Coronary artery (tissue), 2 donors: Measurements from ENCODE around the gene EPB41L5.
A peak's percentile ranks its signal among the peaks of the same experiment; 100 is the strongest.
"Not testable (repeated sequence)": the region's sequence is repeated elsewhere in the genome, so short reads cannot be mapped to it uniquely, and the experiment has no call there.

ENCODE experiments used
- DNase-seq: peaks from one replicate; pipeline ENCODE4 v3.0.0-alpha.2; 2017; ENCODE audit warnings: low spot score
- H3K27ac ChIP-seq, 2 donors: fragments of 200-600 bp; sonication (generic); one replicate each; pipeline ENCODE4 v1.5.1; 2016 to 2019
- H3K4me3 ChIP-seq: fragments of 200-600 bp; sonication (generic); 2 replicates; pipeline ENCODE4 v1.5.1; 2016; ENCODE audit warnings: mild to moderate bottlenecking, moderate library complexity
- CTCF ChIP-seq: fragments of 200-600 bp; sonication (generic); IDR thresholded peaks from one replicate; pipeline ENCODE4 v1.5.1; 2019; ENCODE audit warnings: antibody characterized with exemption

EPB41L5 gene

GRCh38 chr2:120155308-120155707 is 142.4 kb downstream of the EPB41L5 start:
- no peak for DNase-seq
- no peak for TF ChIP-seq CTCF

GRCh38 chr2:120158658-120159057 is 145.8 kb downstream of the EPB41L5 start:
- not testable (repeated sequence) for H3K4me3 ChIP-seq, H3K27ac ChIP-seq, DNase-seq

More at GRCh38 chr2:120155308-120155707, 142.4 kb downstream of the EPB41L5 start:
- Histone ChIP-seq H3K27ac (no peak overlapping the region), H3K4me3 (no peak overlapping the region)

- no peak for DNase-seq
- Histone ChIP-seq H3K4me3 (no peak overlapping the region), H3K27ac (no peak overlapping the region)
- no peak for TF ChIP-seq CTCF
Observed at GRCh38 chr2:120161190-120161589, 148.3 kb downstream of the EPB41L5 start.

- no peak for DNase-seq
- H3K27ac ChIP-seq: no peak overlapping the region
- H3K4me3 ChIP-seq: no peak overlapping the region
- TF ChIP-seq CTCF: no peak
Observed at GRCh38 chr2:120162716-120163115, 149.8 kb downstream of the EPB41L5 start.

- H3K27ac ChIP-seq: no peak overlapping the region
- TF ChIP-seq CTCF: no peak
- H3K4me3 ChIP-seq: no peak overlapping the region
- no peak for DNase-seq
Observed at GRCh38 chr2:120167272-120167671, 154.4 kb downstream of the EPB41L5 start.

- no peak overlapping the region for H3K27ac ChIP-seq
- no peak for TF ChIP-seq CTCF
- H3K4me3 ChIP-seq: no peak overlapping the region
- no peak for DNase-seq
Observed at GRCh38 chr2:120169020-120169419, 156.1 kb downstream of the EPB41L5 start.

- DNase-seq: no peak
- peak; percentile 73 for TF ChIP-seq CTCF
- peak overlapping the region; percentile 17 for H3K4me3 ChIP-seq
- peak overlapping the region in 1 of 2 donors; percentile 44 for H3K27ac ChIP-seq
Observed at GRCh38 chr2:120174963-120175581, 162.2 kb downstream of the EPB41L5 start.
